Myometrial cell (primary cell): Measurements from ENCODE around the gene LPIN1. TPM values are rescaled to one million over a fixed set of nuclear protein-coding genes. Genes with fewer than 3 reads are reported as not detected.

ENCODE experiments used
- total RNA-seq: library from RNA; depleted of rRNA; stranded (reverse); fragments of >200 nt; gene quantifications from 2 replicates; pipeline ENCODE4 v1.2.3, GENCODE V29; 2015

LPIN1 gene, protein sequence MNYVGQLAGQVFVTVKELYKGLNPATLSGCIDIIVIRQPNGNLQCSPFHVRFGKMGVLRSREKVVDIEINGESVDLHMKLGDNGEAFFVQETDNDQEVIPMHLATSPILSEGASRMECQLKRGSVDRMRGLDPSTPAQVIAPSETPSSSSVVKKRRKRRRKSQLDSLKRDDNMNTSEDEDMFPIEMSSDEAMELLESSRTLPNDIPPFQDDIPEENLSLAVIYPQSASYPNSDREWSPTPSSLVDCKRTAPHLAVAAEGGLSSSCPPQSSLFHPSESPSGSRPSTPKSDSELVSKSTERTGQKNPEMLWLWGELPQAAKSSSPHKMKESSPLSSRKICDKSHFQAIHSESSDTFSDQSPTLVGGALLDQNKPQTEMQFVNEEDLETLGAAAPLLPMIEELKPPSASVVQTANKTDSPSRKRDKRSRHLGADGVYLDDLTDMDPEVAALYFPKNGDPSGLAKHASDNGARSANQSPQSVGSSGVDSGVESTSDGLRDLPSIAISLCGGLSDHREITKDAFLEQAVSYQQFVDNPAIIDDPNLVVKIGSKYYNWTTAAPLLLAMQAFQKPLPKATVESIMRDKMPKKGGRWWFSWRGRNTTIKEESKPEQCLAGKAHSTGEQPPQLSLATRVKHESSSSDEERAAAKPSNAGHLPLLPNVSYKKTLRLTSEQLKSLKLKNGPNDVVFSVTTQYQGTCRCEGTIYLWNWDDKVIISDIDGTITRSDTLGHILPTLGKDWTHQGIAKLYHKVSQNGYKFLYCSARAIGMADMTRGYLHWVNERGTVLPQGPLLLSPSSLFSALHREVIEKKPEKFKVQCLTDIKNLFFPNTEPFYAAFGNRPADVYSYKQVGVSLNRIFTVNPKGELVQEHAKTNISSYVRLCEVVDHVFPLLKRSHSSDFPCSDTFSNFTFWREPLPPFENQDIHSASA
- 72.7 and 75.8 TPM in 2 replicates for total RNA-seq

DNA sequence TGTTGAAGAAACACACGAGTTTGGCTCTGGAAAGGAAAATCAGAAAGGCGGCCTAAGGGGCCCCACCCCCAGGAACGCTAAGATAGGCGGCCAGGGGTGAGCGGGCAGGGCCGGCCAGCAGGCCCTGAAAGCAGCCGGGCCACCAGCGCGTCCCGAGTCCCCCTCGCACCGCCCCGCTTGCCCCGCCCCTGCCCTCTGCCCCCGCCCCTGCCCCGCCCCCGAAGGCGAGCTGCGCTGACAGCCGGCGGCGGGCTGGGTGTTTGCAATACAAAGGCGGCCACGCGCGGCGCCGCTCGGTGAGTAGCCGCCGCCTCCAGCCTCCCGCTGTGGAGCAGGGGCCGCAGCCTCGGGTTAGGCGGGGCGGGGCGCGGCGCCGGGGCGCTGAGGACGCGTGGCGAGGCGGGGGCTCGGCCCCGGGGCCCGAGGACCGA is at the start of gene LPIN1:
TSS of gene LPIN1 (plus strand) at position 257 of the 431 bp plus-strand sequence. CDS start 18,910 bp downstream, outside the sequence.

Other genes starting within 250 kb of the LPIN1 start
- gene GREB1, start 212.6 kb upstream of the LPIN1 start, total RNA-seq: 0.18 TPM in 1 of 2 replicates, not detected in the other
- gene NTSR2, start 76.4 kb upstream of the LPIN1 start, total RNA-seq: not detected in 2 replicates